ENCODE measurements around the gene AOC3. TPM values are rescaled to one million over a fixed set of nuclear protein-coding genes. Genes with fewer than 3 reads are reported as not detected.
"Not testable (repeated sequence)": the region's sequence is repeated elsewhere in the genome, so short reads cannot be mapped to it uniquely, and the experiment has no call there.

The AOC3 gene
- total RNA-seq, 3 donors from 2014 or later, result 2.1 to 2.6 (median 2.2) TPM

- ATAC-seq, result no peak
- Mint-ChIP-seq H3K4me3 (no peak overlapping the region), H3K9me3 (no peaks in the 10 kb centered on the region), H3K36me3 (ENCODE audit: insufficient read depth) (no peaks in the 10 kb centered on the region), H3K27me3 (ENCODE audit: low read depth) (peaks cover 13% of the 10 kb centered on the region), H3K4me1 (ENCODE audit: low read depth) (peaks cover 2% of the 10 kb centered on the region)
- DNase-seq, result no peak
Measured at GRCh38 chr17:42883802-42884558, 33.0 kb downstream of the AOC3 start.

GRCh38 chr17:42885806-42886205, 34.8 kb downstream of the AOC3 start:
- not testable (repeated sequence) for H3K36me3 Mint-ChIP-seq (ENCODE audit: insufficient read depth); H3K4me1 Mint-ChIP-seq (ENCODE audit: low read depth); H3K4me3 Mint-ChIP-seq; ATAC-seq; DNase-seq; H3K9me3 Mint-ChIP-seq
- peaks cover 16% of the 10 kb centered on the region for H3K27me3 Mint-ChIP-seq (ENCODE audit: low read depth)

GRCh38 chr17:42886283-42887176, 35.5 kb downstream of the AOC3 start:
- ATAC-seq (no peak), DNase-seq (no peak)
- peaks cover 16% of the 10 kb centered on the region for H3K27me3 Mint-ChIP-seq (ENCODE audit: low read depth)
- H3K9me3 Mint-ChIP-seq, result no peaks in the 10 kb centered on the region
- H3K4me3 Mint-ChIP-seq, result no peak overlapping the region
- no peaks in the 10 kb centered on the region for H3K36me3 Mint-ChIP-seq (ENCODE audit: insufficient read depth)
- H3K4me1 Mint-ChIP-seq (ENCODE audit: low read depth), result peaks cover 2% of the 10 kb centered on the region

GRCh38 chr17:42889809-42890208, 38.8 kb downstream of the AOC3 start:
- H3K9me3 Mint-ChIP-seq, result no peaks in the 10 kb centered on the region
- no peaks in the 10 kb centered on the region for H3K36me3 Mint-ChIP-seq (ENCODE audit: insufficient read depth)
- peaks cover 23% of the 10 kb centered on the region for H3K27me3 Mint-ChIP-seq (ENCODE audit: low read depth)
- peaks cover 2% of the 10 kb centered on the region for H3K4me1 Mint-ChIP-seq (ENCODE audit: low read depth)
- no peak overlapping the region for H3K4me3 Mint-ChIP-seq
- DNase-seq, result no peak
- no peak for ATAC-seq

DNA sequence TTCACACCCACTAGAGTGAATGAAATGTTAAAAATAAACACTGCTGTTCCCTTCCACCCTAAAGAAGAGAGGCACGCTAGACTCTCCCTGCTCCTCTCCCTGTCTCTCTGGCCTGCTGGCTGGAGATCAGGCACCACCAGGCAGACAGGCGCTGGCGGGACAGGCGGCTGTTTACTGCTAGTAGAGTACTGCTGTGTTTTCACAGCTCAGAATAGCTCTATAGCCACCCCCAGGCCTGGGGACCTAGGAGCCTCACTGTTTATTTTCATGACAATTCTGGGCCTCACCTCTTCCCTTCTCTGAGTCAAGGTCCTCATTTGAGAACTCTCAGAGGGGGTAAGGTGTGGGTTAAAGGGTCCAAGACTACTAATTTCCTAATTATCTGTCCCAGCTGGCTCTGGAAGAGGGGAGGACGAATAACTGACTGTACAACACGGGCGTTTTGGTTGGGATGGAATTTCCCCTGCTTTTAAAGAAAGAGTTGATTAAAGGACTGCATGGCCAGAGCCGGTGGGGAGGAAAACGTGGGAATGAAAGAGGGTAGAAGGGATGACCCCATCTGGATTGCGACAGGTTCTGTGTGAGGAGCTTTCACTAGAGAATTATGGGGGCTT, 40.6 kb downstream of the AOC3 start:
- Mint-ChIP-seq H3K36me3 (ENCODE audit: insufficient read depth) (no peaks in the 10 kb centered on the region), H3K27me3 (ENCODE audit: low read depth) (peaks cover 18% of the 10 kb centered on the region), H3K9me3 (no peaks in the 10 kb centered on the region), H3K4me1 (ENCODE audit: low read depth) (no peaks in the 10 kb centered on the region), H3K4me3 (no peak overlapping the region)
- DNase-seq (no peak), ATAC-seq (no peak)

DNA sequence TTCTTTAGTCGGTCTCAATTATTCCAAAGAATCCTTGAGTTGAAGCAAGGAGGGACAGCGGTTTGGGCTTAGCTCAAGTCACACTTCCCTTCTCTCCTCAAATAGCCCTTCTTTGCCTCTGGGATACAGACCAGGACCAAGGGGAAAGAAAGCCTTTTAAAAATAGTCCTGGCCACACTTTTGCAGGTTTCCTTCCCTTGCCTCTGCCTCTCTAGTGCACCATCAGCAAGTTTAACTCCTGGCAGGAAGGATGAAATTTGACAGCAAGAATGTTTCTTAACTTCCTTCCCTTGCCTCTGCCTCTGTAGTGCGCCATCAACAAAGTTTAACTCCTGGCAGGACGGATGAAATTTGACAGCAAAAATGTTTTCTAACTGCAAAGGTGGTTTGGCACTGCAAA, 42.4 kb downstream of the AOC3 start:
- ATAC-seq (no peak), DNase-seq (no peak)
- no peaks in the 10 kb centered on the region for H3K4me1 Mint-ChIP-seq (ENCODE audit: low read depth)
- H3K36me3 Mint-ChIP-seq (ENCODE audit: insufficient read depth), result no peaks in the 10 kb centered on the region
- no peak overlapping the region for H3K4me3 Mint-ChIP-seq
- H3K27me3 Mint-ChIP-seq (ENCODE audit: low read depth), result peaks cover 17% of the 10 kb centered on the region
- H3K9me3 Mint-ChIP-seq, result no peaks in the 10 kb centered on the region

GRCh38 chr17:42894283-42895184, 43.5 kb downstream of the AOC3 start:
- Mint-ChIP-seq H3K4me1 (ENCODE audit: low read depth) (no peaks in the 10 kb centered on the region), H3K9me3 (no peaks in the 10 kb centered on the region), H3K4me3 (no peak overlapping the region), H3K36me3 (ENCODE audit: insufficient read depth) (no peaks in the 10 kb centered on the region), H3K27me3 (ENCODE audit: low read depth) (peaks cover 17% of the 10 kb centered on the region)
- ATAC-seq (no peak), DNase-seq (no peak)

DNA sequence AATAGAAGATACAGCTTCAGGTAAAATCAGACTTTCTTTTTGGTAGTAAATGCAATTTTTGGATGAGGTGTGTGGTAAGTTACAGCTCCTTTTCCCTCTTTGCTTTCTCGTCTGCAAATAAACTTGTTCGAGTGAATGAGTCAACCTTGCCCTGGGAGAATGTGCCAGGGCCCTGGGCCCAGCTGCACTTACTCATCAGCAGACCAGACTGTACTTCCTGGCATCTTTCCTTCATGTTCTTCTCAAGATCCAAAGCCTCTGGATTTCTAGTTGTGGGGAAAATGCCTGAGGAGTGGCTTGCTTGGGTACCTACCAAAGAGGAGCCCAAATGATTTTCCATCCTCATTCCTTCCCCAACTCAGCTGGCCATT, 44.2 kb downstream of the AOC3 start:
- no peak for DNase-seq
- no peak for ATAC-seq
- Mint-ChIP-seq H3K4me3 (no peak overlapping the region), H3K27me3 (ENCODE audit: low read depth) (peaks cover 14% of the 10 kb centered on the region), H3K4me1 (ENCODE audit: low read depth) (no peaks in the 10 kb centered on the region), H3K9me3 (no peaks in the 10 kb centered on the region), H3K36me3 (ENCODE audit: insufficient read depth) (no peaks in the 10 kb centered on the region)

GRCh38 chr17:42898147-42898811, 47.3 kb downstream of the AOC3 start:
- Mint-ChIP-seq H3K4me3 (no peak overlapping the region), H3K4me1 (ENCODE audit: low read depth) (no peaks in the 10 kb centered on the region), H3K27me3 (ENCODE audit: low read depth) (peaks cover 22% of the 10 kb centered on the region), H3K9me3 (no peaks in the 10 kb centered on the region), H3K36me3 (ENCODE audit: insufficient read depth) (no peaks in the 10 kb centered on the region)
- ATAC-seq (no peak), DNase-seq (no peak)

DNA sequence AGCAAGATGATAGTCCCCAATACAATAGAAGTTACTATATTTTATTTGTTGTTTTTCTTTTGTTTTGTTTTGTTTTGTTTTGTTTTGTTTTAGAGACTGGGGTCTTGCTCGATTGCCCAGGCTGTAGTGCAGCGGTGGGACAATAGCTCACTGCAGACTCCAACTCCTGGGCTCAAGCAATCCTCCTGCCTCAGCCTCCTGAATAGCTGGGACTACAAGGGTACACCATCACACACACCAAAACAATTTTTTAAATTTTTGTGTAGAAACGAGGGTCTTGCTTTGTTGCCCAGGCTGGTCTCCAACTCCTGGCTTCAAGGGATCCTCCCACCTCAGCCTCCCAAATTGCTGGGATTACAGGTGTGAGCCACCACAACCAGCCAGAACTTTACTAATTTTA, 49.0 kb downstream of the AOC3 start:
- not testable (repeated sequence) for ATAC-seq; H3K9me3 Mint-ChIP-seq; H3K36me3 Mint-ChIP-seq (ENCODE audit: insufficient read depth); H3K4me1 Mint-ChIP-seq (ENCODE audit: low read depth); H3K4me3 Mint-ChIP-seq; DNase-seq
- peaks cover 18% of the 10 kb centered on the region for H3K27me3 Mint-ChIP-seq (ENCODE audit: low read depth)

DNA sequence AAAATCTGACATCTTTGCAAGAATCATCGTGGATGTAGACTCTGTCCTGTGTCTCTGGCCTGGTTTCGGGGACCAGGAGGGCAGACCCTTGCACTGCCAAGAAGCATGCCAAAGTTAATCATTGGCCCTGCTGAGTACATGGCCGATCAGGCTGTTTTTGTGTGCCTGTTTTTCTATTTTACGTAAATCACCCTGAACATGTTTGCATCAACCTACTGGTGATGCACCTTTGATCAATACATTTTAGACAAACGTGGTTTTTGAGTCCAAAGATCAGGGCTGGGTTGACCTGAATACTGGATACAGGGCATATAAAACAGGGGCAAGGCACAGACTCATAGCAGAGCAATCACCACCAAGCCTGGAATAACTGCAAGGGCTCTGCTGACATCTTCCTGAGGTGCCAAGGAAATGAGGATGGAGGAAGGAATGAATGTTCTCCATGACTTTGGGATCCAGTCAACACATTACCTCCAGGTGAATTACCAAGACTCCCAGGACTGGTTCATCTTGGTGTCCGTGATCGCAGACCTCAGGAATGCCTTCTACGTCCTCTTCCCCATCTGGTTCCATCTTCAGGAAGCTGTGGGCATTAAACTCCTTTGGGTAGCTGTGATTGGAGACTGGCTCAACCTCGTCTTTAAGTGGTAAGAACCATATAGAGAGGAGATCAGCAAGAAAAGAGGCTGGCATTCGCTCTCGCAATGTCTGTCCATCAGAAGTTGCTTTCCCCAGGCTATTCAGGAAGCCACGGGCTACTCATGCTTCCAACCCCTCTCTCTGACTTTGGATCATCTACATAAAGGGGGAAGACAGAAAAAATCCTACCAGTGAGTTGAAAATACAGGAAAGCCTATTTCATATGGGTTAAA, 49.7 kb downstream of the AOC3 start, which contains the start of gene G6PC1:
Gene G6PC1 (plus strand): TSS at position 340 of the 872 bp plus-strand sequence. CDS start 78 bp downstream, at position 418.
- DNase-seq (no peak), ATAC-seq (no peak)
- Mint-ChIP-seq H3K9me3 (no peaks in the 10 kb centered on the region), H3K36me3 (ENCODE audit: insufficient read depth) (no peaks in the 10 kb centered on the region), H3K27me3 (ENCODE audit: low read depth) (peaks cover 18% of the 10 kb centered on the region), H3K4me1 (ENCODE audit: low read depth) (no peaks in the 10 kb centered on the region), H3K4me3 (no peak within 1 kb of the TSS)

DNA sequence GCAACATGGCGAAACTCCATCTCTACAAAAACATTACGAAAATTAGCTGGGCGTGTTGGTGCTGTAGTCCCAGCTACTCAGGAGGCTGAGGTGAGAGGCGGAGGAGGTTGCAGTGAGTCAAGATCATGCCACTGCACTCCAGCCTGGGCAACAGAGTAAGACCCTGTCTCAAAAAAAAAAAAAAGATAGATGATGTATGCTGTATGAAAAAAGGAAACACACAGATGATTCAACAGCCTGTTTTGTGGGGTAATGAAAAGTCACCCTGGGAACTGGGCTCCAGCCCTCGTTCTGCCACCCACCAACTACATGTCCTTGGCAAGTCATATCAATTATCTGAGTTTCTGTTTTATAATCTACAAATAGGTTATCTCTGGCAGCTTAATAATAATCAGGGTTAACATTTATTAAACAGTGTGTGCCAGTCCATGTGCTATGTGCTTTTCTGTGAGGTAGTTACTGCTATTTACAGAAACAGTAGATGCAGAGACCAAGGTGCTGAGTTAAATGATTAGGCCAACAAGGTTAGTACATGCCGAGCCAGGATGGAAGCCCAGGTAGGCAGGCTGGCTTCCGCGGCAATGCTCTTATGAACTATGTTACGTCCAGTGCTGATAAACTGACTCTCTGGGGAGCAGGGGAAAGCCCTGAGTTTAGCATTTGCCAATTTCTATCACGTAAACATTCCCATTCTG, 50.7 kb downstream of the AOC3 start:
- Mint-ChIP-seq H3K27me3 (ENCODE audit: low read depth) (peaks cover 19% of the 10 kb centered on the region), H3K36me3 (ENCODE audit: insufficient read depth) (no peaks in the 10 kb centered on the region), H3K4me1 (ENCODE audit: low read depth) (no peaks in the 10 kb centered on the region), H3K4me3 (no peak overlapping the region), H3K9me3 (no peaks in the 10 kb centered on the region)
- no peak for ATAC-seq
- no peak for DNase-seq
